Thymus (tissue), 11 donors: Measurements from ENCODE around the gene PIGW. TPM values are rescaled to one million over a fixed set of nuclear protein-coding genes. Genes with fewer than 3 reads are reported as not detected.

ENCODE experiments used
- DNase-seq, 9 donors: peaks; one replicate each; pipeline ENCODE4 v3.0.0-alpha.2; 2013; ENCODE audit warnings: low spot score in 9 of 9, low read depth in 6 of 9, missing footprints in 1 of 9
- H3K27ac ChIP-seq, 2 donors: one replicate each; pipeline ENCODE4 v1.5.1; 2013; ENCODE audit warnings: control low read depth in 1 of 2, low read depth in 1 of 2, low read length in 1 of 2, mild to moderate bottlenecking in 1 of 2, moderate library complexity in 1 of 2
- H3K27me3 ChIP-seq, 2 donors: one replicate each; pipeline ENCODE4 v1.5.1; 2013; ENCODE audit warnings: low read length in 1 of 2; ENCODE audit not compliant: control insufficient read depth in 2 of 2, insufficient read depth in 1 of 2
- H3K36me3 ChIP-seq, 2 donors: one replicate each; pipeline ENCODE4 v1.5.1; 2013; ENCODE audit warnings: low read length in 1 of 2, mild to moderate bottlenecking in 1 of 2, moderate library complexity in 1 of 2; ENCODE audit not compliant: control insufficient read depth in 2 of 2, insufficient read depth in 2 of 2
- H3K4me1 ChIP-seq, 2 donors: one replicate each; pipeline ENCODE4 v1.5.1; 2013; ENCODE audit warnings: low read length in 2 of 2; ENCODE audit not compliant: control insufficient read depth in 2 of 2, insufficient read depth in 2 of 2
- H3K4me3 ChIP-seq, 2 donors: one replicate each; pipeline ENCODE4 v1.5.1; 2013; ENCODE audit warnings: low read length in 2 of 2, control low read depth in 1 of 2, mild to moderate bottlenecking in 1 of 2
- H3K9me3 ChIP-seq, 2 donors: one replicate each; pipeline ENCODE4 v1.5.1; 2013; ENCODE audit warnings: low read length in 1 of 2, mild to moderate bottlenecking in 1 of 2; ENCODE audit not compliant: control insufficient read depth in 2 of 2, insufficient read depth in 1 of 2
- whole genome bisulfite sequencing: extraction: QIAGEN DNeasy Blood & Tissue Kit; methylation state at CpG from one replicate; pipeline ENCODE4 v1.1.7; 2013; 5-methylcytosine and 5-hydroxymethylcytosine counted together
- polyA plus RNA-seq: library from polyadenylated mRNA; stranded (reverse); fragments of 200-250 nt; gene quantifications from one replicate; pipeline ENCODE4 v1.2.3, GENCODE V29; 2013
- total RNA-seq: library from RNA; stranded (reverse); fragments of 120-200 nt; gene quantifications from one replicate; pipeline ENCODE4 v1.2.4, GENCODE V29; 2013
- donor health status: healthy.

PIGW gene
- total and polyA plus RNA-seq, 2 donors: 3.4 to 5.1 TPM

DNA sequence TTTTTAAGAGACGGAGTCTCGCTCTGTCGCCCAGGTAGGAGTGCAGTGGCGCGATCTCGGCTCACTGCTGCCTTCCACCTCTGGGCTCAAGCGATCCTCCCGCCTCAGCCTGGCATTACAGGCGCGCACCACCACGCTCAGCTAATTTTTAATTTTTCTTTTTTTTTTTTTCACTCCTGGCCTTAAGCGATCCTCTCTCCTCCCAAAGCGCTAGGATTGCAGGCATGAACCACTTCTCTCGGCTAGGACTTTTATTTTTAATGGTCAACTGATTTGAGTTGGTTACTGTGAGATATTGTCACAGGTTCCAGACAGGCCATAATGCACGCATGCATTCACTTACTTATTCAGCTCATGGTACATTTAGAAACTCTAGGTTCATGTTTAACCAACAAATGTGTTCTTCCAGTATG lies 888 bp downstream of the PIGW start:
- Histone ChIP-seq H3K36me3 (peaks cover 7 to 32% of the 10 kb centered on the region in 2 donors), H3K27ac (peak overlapping the region; percentile 96 to 99), H3K9me3 (no peaks in the 10 kb centered on the region), H3K27me3 (no peaks in the 10 kb centered on the region), H3K4me3 (peak overlapping the region; percentile 94 to 98), H3K4me1 (peaks cover 0 to 11% of the 10 kb centered on the region in 2 donors)
- WGBS: 14% methylated on average over 15 of the region's 15 CpGs
- peak in 1 of 9 donors; percentile 9 for DNase-seq

- DNase-seq: no peak
- Histone ChIP-seq H3K36me3 (peaks cover 0 to 12% of the 10 kb centered on the region in 2 donors), H3K9me3 (no peaks in the 10 kb centered on the region), H3K4me3 (no peak overlapping the region), H3K4me1 (peaks cover 2 to 7% of the 10 kb centered on the region in 2 donors), H3K27me3 (no peaks in the 10 kb centered on the region), H3K27ac (no peak overlapping the region)
- 98% methylated on average over 3 of the region's 3 CpGs for WGBS
Observed at GRCh38 chr17:36540696-36541095, 5.9 kb downstream of the PIGW start.

GRCh38 chr17:36542755-36543154 lies 8.0 kb downstream of the PIGW start:
- H3K4me3 ChIP-seq: no peak overlapping the region
- H3K9me3 ChIP-seq: no peaks in the 10 kb centered on the region
- 99% methylated on average over 15 of the region's 15 CpGs for WGBS
- DNase-seq: no peak
- H3K36me3 ChIP-seq: peaks cover 0 to 5% of the 10 kb centered on the region in 2 donors
- H3K27ac ChIP-seq: no peak overlapping the region
- peaks cover 5 to 6% of the 10 kb centered on the region in 2 donors for H3K4me1 ChIP-seq
- H3K27me3 ChIP-seq: no peaks in the 10 kb centered on the region

- 2% methylated on average over 10 of the region's 10 CpGs for WGBS
- H3K36me3 ChIP-seq: peaks cover 0 to 5% of the 10 kb centered on the region in 2 donors
- no peaks in the 10 kb centered on the region for H3K27me3 ChIP-seq
- H3K4me3 ChIP-seq: peak overlapping the region; percentile 89 to 97
- DNase-seq: peak in 3 of 9 donors; percentile 7 to 11 (median 7)
- peak overlapping the region; percentile 99 to 100 for H3K27ac ChIP-seq
- peaks cover 6% of the 10 kb centered on the region in 2 donors for H3K4me1 ChIP-seq
- H3K9me3 ChIP-seq: no peaks in the 10 kb centered on the region
Observed at GRCh38 chr17:36544044-36544306, 9.2 kb downstream of the PIGW start.

- no peaks in the 10 kb centered on the region for H3K27me3 ChIP-seq
Observed at GRCh38 chr17:36544307-36545076, 9.7 kb downstream of the PIGW start, which contains the start of gene GGNBP2. GGNBP2 (plus strand) TSS chr17:36544919; CDS start chr17:36545725, 806 bp downstream.

GRCh38 chr17:36545077-36545464 lies 10.3 kb downstream of the PIGW start:
- Histone ChIP-seq H3K9me3 (no peaks in the 10 kb centered on the region), H3K27ac (peak overlapping the region; percentile 99 to 100), H3K36me3 (peaks cover 0 to 5% of the 10 kb centered on the region in 2 donors), H3K27me3 (no peaks in the 10 kb centered on the region), H3K4me1 (peaks cover 6 to 10% of the 10 kb centered on the region in 2 donors), H3K4me3 (peak overlapping the region; percentile 89 to 97)
- DNase-seq: no peak
- WGBS: under 1% methylated on average over 37 of the region's 38 CpGs

More at GRCh38 chr17:36544307-36545076, 9.7 kb downstream of the PIGW start, which contains the start of gene GGNBP2:
- WGBS: under 1% methylated on average over 71 of the region's 71 CpGs
- H3K4me1 ChIP-seq: peaks cover 6% of the 10 kb centered on the region in 2 donors
- H3K27ac ChIP-seq: peak within 1 kb of the TSS; percentile 99 to 100
- peak; percentile 77 to 97 (median 89) for DNase-seq
- H3K36me3 ChIP-seq: peaks cover 0 to 5% of the 10 kb centered on the region in 2 donors
- H3K4me3 ChIP-seq: peak within 1 kb of the TSS; percentile 89 to 97
- no peaks in the 10 kb centered on the region for H3K9me3 ChIP-seq

DNA sequence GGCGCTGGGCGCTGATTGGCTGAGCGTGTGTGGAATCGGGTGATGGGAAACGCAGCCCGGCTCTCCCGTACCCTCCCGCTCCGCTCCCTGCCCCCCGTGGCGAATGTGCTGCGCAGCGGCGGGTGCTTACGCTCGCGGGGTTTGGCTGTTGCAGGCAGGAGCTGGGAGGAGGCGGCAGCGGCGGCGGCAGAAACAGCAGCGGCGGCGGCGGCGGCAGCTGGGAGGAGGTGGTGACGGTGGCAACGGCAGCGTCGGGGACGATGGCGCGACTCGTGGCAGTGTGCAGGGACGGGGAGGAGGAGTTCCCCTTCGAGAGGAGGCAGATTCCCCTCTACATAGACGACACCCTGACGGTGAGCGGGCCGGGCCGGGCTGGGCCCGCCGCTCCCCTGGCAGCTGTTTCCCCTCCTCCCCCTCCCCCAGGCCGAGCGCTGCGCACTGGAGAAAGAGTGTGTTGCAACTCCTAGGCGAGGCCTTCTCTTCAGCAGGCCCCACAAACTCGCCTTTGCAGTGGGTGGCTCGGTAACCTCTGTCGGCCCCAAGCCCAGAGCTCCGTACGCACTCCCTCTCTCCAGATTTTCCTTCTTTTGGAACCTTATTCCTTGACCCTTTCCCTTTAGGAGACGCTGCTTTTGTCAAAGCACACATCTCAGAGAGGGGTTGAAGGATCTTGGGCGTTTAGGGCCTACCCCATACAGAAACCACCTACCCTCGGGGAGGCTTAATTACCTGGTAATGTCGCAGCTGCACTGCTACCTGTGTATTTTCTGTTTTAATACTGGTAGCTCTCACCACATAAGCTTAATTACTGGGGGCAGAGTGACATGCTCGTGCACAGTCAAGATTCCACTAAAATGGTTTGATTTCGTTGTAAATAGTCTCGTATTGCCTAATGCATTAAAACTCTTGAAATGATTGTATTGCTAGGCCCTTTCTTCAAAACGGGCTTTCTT lies 11.0 kb downstream of the PIGW start:
- Histone ChIP-seq H3K4me3 (peak overlapping the region; percentile 89 to 97), H3K27me3 (no peaks in the 10 kb centered on the region), H3K36me3 (peaks cover 0 to 5% of the 10 kb centered on the region in 2 donors), H3K27ac (peak overlapping the region; percentile 83 to 96), H3K4me1 (peaks cover 6 to 11% of the 10 kb centered on the region in 2 donors), H3K9me3 (no peaks in the 10 kb centered on the region)
- peak; percentile 84 to 98 (median 91) for DNase-seq
- under 1% methylated on average over 60 of the region's 60 CpGs for WGBS

GRCh38 chr17:36546418-36547093 lies 11.8 kb downstream of the PIGW start:
- peak overlapping the region; percentile 89 to 97 for H3K4me3 ChIP-seq
- H3K27ac ChIP-seq: peak overlapping the region; percentile 33 to 96
- no peaks in the 10 kb centered on the region for H3K9me3 ChIP-seq
- WGBS: 12% methylated on average over 7 of the region's 7 CpGs
- peaks cover 6 to 11% of the 10 kb centered on the region in 2 donors for H3K4me1 ChIP-seq
- peaks cover 0 to 5% of the 10 kb centered on the region in 2 donors for H3K36me3 ChIP-seq
- H3K27me3 ChIP-seq: no peaks in the 10 kb centered on the region
- peak in 6 of 9 donors; percentile 4 to 52 (median 16) for DNase-seq
